HCT116 (cell line): ENCODE results near the gene ARHGEF16. TPM values are rescaled to one million over a fixed set of nuclear protein-coding genes. Genes with fewer than 3 reads are reported as not detected.

Experiments
- ATAC-seq: fragments of 200-7000 bp; cut with Tn5 transposase; 2 replicates; pipeline ENCODE4 v1.9.1; 2020; ENCODE audit warnings: mild to moderate bottlenecking, moderate library complexity
- BruUV-seq: library from RNA; stranded (reverse); fragments of 400-500 nt; replicated peaks from 2 replicates; lab custom pipeline; 2021; lab: Mats Ljungman, UMichigan
- CTCF ChIA-PET: fragments of 300-600 bp; sonication (Branson Sonifier 250); formaldehyde crosslinking; loops from one replicate; lab custom pipeline; 2021; ENCODE audit warnings: antibody characterized with exemption; lab: Charles Lee
- POLR2A ChIA-PET: fragments of 300-600, 350-600 bp; sonication (Branson Sonifier 250); formaldehyde crosslinking; loops from one replicate; lab custom pipeline; 2021; ENCODE audit warnings: antibody characterized with exemption; lab: Charles Lee
- RAD21 ChIA-PET, 2 experiments: fragments of 300-600 bp; sonication (Branson Sonifier 250); formaldehyde crosslinking; loops; one replicate each; lab custom pipeline; 2023; ENCODE audit warnings: low total read pairs in 2 of 2; ENCODE audit not compliant: uncharacterized antibody in 2 of 2, unreplicated experiment in 2 of 2, low non-redundant PET in 1 of 2; lab: Charles Lee
- DNase-seq: peaks from one replicate; pipeline ENCODE4 v3.0.0-alpha.2; 2010; ENCODE audit warnings: low read depth, low spot score
- H2AFZ ChIP-seq: fragments of 200-600 bp; shearing (Covaris generic), sonication (generic); 2 replicates; pipeline ENCODE4 v1.6.1; 2017; ENCODE audit warnings: low read depth, mixed run types, mixed read lengths, antibody characterized with exemption, low read length; ENCODE audit not compliant: poor library complexity, severe bottlenecking
- H3K27ac ChIP-seq: 2 replicates; pipeline ENCODE4 v1.5.1; 2012; ENCODE audit warnings: low read depth, low read length
- H3K27me3 ChIP-seq: fragments of 200-600 bp; sonication (generic); 2 replicates; pipeline ENCODE4 v1.6.1; 2016; ENCODE audit warnings: mixed run types, low read length, mixed read lengths; ENCODE audit not compliant: insufficient read depth
- H3K36me3 ChIP-seq, 2 experiments: fragments of 200-500 bp in 1 of 2; fragments of 200-600 bp in 1 of 2; sonication (Bioruptor generic) in 1 of 2; sonication (generic) in 1 of 2; 2 replicates each; pipeline versions ENCODE4 v1.5.1 to v1.6.1; 2014 to 2016; ENCODE audit warnings: low read length in 2 of 2, inconsistent platforms in 1 of 2, mixed read lengths in 1 of 2, mixed run types in 1 of 2; ENCODE audit not compliant: insufficient read depth in 2 of 2, control insufficient read depth in 1 of 2
- H3K4me1 ChIP-seq, 2 experiments: fragments of 200-600 bp in 1 of 2; sonication (generic) in 1 of 2; 2 replicates each; pipeline versions ENCODE4 v1.5.1 to v1.6.1; 2012 to 2017; ENCODE audit warnings: low read length in 2 of 2, inconsistent platforms in 1 of 2, mild to moderate bottlenecking in 1 of 2, mixed read lengths in 1 of 2, mixed run types in 1 of 2, moderate library complexity in 1 of 2; ENCODE audit not compliant: insufficient read depth in 2 of 2, control insufficient read depth in 1 of 2
- H3K4me2 ChIP-seq: fragments of 200-600 bp; sonication (generic); 2 replicates; pipeline ENCODE4 v1.6.1; 2017; ENCODE audit warnings: mixed run types, low read length, mixed read lengths
- H3K4me3 ChIP-seq, 2 experiments: fragments of 200-600 bp in 1 of 2; sonication (generic) in 1 of 2; replicated peaks in 1 of 2; 2 replicates each; pipeline ENCODE4 v1.5.1; 2011 to 2016; ENCODE audit warnings: low read length in 2 of 2, control low read depth in 1 of 2, low read depth in 1 of 2, mild to moderate bottlenecking in 1 of 2, mixed read lengths in 1 of 2, mixed run types in 1 of 2
- H3K79me2 ChIP-seq: fragments of 200-600 bp; sonication (generic); 2 replicates; pipeline ENCODE4 v1.6.1; 2017; ENCODE audit warnings: mild to moderate bottlenecking, mixed run types, low read length, moderate library complexity, mixed read lengths; ENCODE audit not compliant: insufficient read depth
- H3K9ac ChIP-seq: fragments of 200-600 bp; sonication (generic); 2 replicates; pipeline ENCODE4 v1.6.1; 2016; ENCODE audit warnings: low read length, mixed read lengths
- H3K9me2 ChIP-seq: fragments of 200-600 bp; sonication (generic), shearing (Covaris generic); 2 replicates; pipeline ENCODE4 v1.6.1; 2017; ENCODE audit warnings: mixed run types, mild to moderate bottlenecking, moderate library complexity; ENCODE audit not compliant: insufficient read depth
- H3K9me3 ChIP-seq, 2 experiments: fragments of 200-500 bp in 1 of 2; fragments of 200-600 bp in 1 of 2; sonication (Bioruptor generic) in 1 of 2; sonication (generic) in 1 of 2; 2 replicates each; pipeline ENCODE4 v1.6.1; 2014 to 2017; ENCODE audit warnings: low read length in 2 of 2, mixed read lengths in 2 of 2, inconsistent platforms in 1 of 2, low read depth in 1 of 2, mild to moderate bottlenecking in 1 of 2, mixed run types in 1 of 2, moderate library complexity in 1 of 2; ENCODE audit not compliant: control insufficient read depth in 1 of 2, insufficient read depth in 1 of 2
- H4K20me1 ChIP-seq: fragments of 200-600 bp; sonication (generic), shearing (Covaris generic); 2 replicates; pipeline ENCODE4 v1.6.1; 2017; ENCODE audit warnings: mixed run types, mild to moderate bottlenecking, moderate library complexity; ENCODE audit not compliant: insufficient read depth
- ATF3 ChIP-seq: IDR thresholded peaks from 2 replicates; pipeline ENCODE4 v1.6.1; 2012
- CBX3 ChIP-seq: IDR thresholded peaks from 2 replicates; pipeline ENCODE4 v1.6.1; 2012; ENCODE audit warnings: low read depth
- EGR1 ChIP-seq: IDR thresholded peaks from 2 replicates; pipeline ENCODE4 v1.6.1; 2012; ENCODE audit warnings: low read depth
- JUND ChIP-seq: IDR thresholded peaks from 2 replicates; pipeline ENCODE4 v1.6.1; 2012
- POLR2A ChIP-seq: IDR thresholded peaks from 2 replicates; pipeline ENCODE4 v1.7.0; 2011; ENCODE audit warnings: borderline replicate concordance; ENCODE audit not compliant: insufficient read depth, insufficient read length; ENCODE audit errors: extremely low read depth
- RAD21 ChIP-seq: IDR thresholded peaks from 2 replicates; pipeline ENCODE4 v1.6.1; 2012; ENCODE audit warnings: low read depth, mild to moderate bottlenecking
- SP1 ChIP-seq: IDR thresholded peaks from 2 replicates; pipeline ENCODE4 v1.6.1; 2012; ENCODE audit warnings: low read depth
- SRF ChIP-seq: IDR thresholded peaks from 2 replicates; pipeline ENCODE4 v1.6.1; 2012; ENCODE audit warnings: low read depth
- ZBTB33 ChIP-seq: IDR thresholded peaks from 2 replicates; pipeline ENCODE4 v1.6.1; 2011; ENCODE audit warnings: mild to moderate bottlenecking, low read length, moderate library complexity; ENCODE audit not compliant: insufficient replicate concordance; ENCODE audit errors: extremely low read depth
- ZFX ChIP-seq: fragments of 450-650 bp; IDR thresholded peaks from 2 replicates; pipeline ENCODE4 v1.6.1; 2017
- intact Hi-C: fragments of 100-400 bp; cut with micrococcal nuclease; formaldehyde crosslinking; loops from 2 replicates; pipeline ENCODE4 v1.10.0; 2022
- total RNA-seq: library from RNA; stranded (reverse); gene quantifications from one replicate; pipeline ENCODE4 v1.2.1, GENCODE V29; 2021; ENCODE audit not compliant: unreplicated experiment

ARHGEF16 gene
- total RNA-seq, 1 experiment from 2014 or later, result 37.4 TPM

GRCh38 chr1:3476666-3477065 lies 22.2 kb downstream of the ARHGEF16 start:
- peaks cover 0 to 5% of the 10 kb centered on the region in 2 experiments; a peak in 2 of 4 replicates for H3K4me1 ChIP-seq
- no peak overlapping the region for H3K4me3 ChIP-seq
- DNase-seq (no peak), ATAC-seq (0 out of 2 replicates have a peak, but pooled peaks have one; percentile 18)
- ChIA-PET CTCF (no interaction called here), POLR2A (no interaction called here), RAD21 (no interaction called here)
- no peak overlapping the region for H3K9ac ChIP-seq
- no peaks in the 10 kb centered on the region for H3K27me3 ChIP-seq
- intact Hi-C loops, result no loop called here
- H3K36me3 ChIP-seq, result peaks cover 0 to 3% of the 10 kb centered on the region in 2 experiments; a peak in 1 of 4 replicates
- TF ChIP-seq CBX3 (no peak), ZFX (no peak), SRF (no peak), EGR1 (no peak), RAD21 (no peak), ZBTB33 (no peak), POLR2A (no peak), JUND (no peak), ATF3 (no peak), SP1 (no peak)
- no peaks in the 10 kb centered on the region for H4K20me1 ChIP-seq
- H3K9me3 ChIP-seq, result no peaks in the 10 kb centered on the region
- no TSS peak for BruUV-seq
- no peaks in the 10 kb centered on the region for H3K79me2 ChIP-seq
- H3K27ac ChIP-seq, result no peak overlapping the region
- H2AFZ ChIP-seq, result no peak overlapping the region
- H3K4me2 ChIP-seq, result no peak overlapping the region
- H3K9me2 ChIP-seq, result no peaks in the 10 kb centered on the region
